GM18951 (cell line): ENCODE measurements around the gene PAXIP1.

Experiments used
- POLR2A ChIP-seq: IDR thresholded peaks from 4 replicates; pipeline ENCODE4 v1.6.1; 2011; ENCODE audit warnings: mild to moderate bottlenecking; ENCODE audit not compliant: insufficient read length, insufficient read depth; ENCODE audit errors: extremely low read depth
- in situ Hi-C: fragments of 300-500 bp; cut with MboI; formaldehyde crosslinking; loops from one replicate; pipeline ENCODE4 v1.12.0; 2022; ENCODE audit warnings: low sequenced_read_pairs, mixed read lengths, inconsistent platforms; ENCODE audit not compliant: unreplicated experiment

Gene PAXIP1

DNA sequence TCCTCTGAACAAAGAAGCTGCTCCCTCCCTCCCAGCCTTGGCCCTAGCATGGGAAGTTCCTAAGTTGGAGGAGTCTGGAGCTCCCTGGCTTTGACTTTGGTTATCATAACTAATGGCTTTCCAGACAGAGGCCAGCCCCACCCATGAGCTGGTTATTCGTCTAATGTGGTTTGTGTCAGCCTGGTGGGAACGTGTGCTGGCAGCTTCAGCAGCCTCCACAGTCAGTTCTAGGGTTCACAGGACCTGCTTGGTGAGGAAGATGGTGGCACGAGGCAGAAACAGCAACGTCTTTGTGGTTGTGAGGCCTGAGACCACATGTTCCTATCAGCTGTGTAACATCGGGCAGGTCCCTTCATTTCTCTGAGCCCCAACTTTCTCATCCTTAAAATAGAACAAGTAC lies 103.1 kb downstream of the PAXIP1 start:
- in situ Hi-C loops: no loop called here
- TF ChIP-seq POLR2A: no peak

- TF ChIP-seq POLR2A: no peak
- in situ Hi-C loops: no loop called here
Measured at GRCh38 chr7:154898973-154899855, 103.7 kb downstream of the PAXIP1 start.

GRCh38 chr7:154896076-154896475 lies 106.8 kb downstream of the PAXIP1 start:
- no peak for TF ChIP-seq POLR2A
- in situ Hi-C loops: no loop called here
